NB4 (cell line): ENCODE results near the gene SFXN5.

Experiments used
- CTCF ChIP-seq: IDR thresholded peaks from one replicate; pipeline ENCODE4 v1.5.1; 2012; ENCODE audit warnings: low read depth, low read length
- MAX ChIP-seq: IDR thresholded peaks from 2 replicates; pipeline ENCODE4 v1.6.1; 2011; ENCODE audit warnings: low read depth, low read length
- MYC ChIP-seq: IDR thresholded peaks from 2 replicates; pipeline ENCODE4 v1.6.1; 2011; ENCODE audit warnings: low read depth, low read length
- POLR2A ChIP-seq: IDR thresholded peaks from 2 replicates; pipeline ENCODE4 v1.6.1; 2011; ENCODE audit warnings: mild to moderate bottlenecking; ENCODE audit not compliant: insufficient read length; ENCODE audit errors: extremely low read depth

- no peak for TF ChIP-seq POLR2A
- TF ChIP-seq CTCF, result no peak
- TF ChIP-seq MYC, result no peak
- no peak for TF ChIP-seq MAX
Measured at GRCh38 chr2:72923833-72924352, 147.6 kb downstream of the SFXN5 start.
